Lower lobe of right lung (tissue), 2 donors: ENCODE measurements around the gene NFIC. TPM values are rescaled to one million over a fixed set of nuclear protein-coding genes. Genes with fewer than 3 reads are reported as not detected.

ENCODE experiments used
- ATAC-seq, 2 donors: fragments of 200-7000 bp; cut with Tn5 transposase; one replicate each; pipeline ENCODE4 v1.9.1; 2020 to 2022; ENCODE audit warnings: mild to moderate bottlenecking in 2 of 2, moderate library complexity in 2 of 2
- DNase-seq: peaks from one replicate; pipeline ENCODE4 v3.0.0-alpha.2; 2020
- H3K27ac ChIP-seq: fragments of 200-600 bp; one replicate; pipeline ENCODE4 v1.8.0; 2022
- H3K27me3 ChIP-seq: fragments of 200-600 bp; one replicate; pipeline ENCODE4 v1.8.0; 2022; ENCODE audit warnings: low read depth
- H3K36me3 ChIP-seq: fragments of 200-600 bp; one replicate; pipeline ENCODE4 v1.8.0; 2022; ENCODE audit warnings: mild to moderate bottlenecking
- H3K4me1 ChIP-seq: fragments of 200-600 bp; one replicate; pipeline ENCODE4 v1.8.0; 2022
- H3K4me3 ChIP-seq: fragments of 200-600 bp; one replicate; pipeline ENCODE4 v1.8.0; 2022; ENCODE audit warnings: mild to moderate bottlenecking
- H3K9me3 ChIP-seq: fragments of 200-600 bp; one replicate; pipeline ENCODE4 v1.8.0; 2022
- CTCF ChIP-seq: fragments of 200-600 bp; IDR thresholded peaks from one replicate; pipeline ENCODE4 v1.8.0; 2022; ENCODE audit warnings: antibody characterized with exemption, mild to moderate bottlenecking
- intact Hi-C: fragments of 100-400 bp; cut with DNase I; formaldehyde crosslinking; loops from one replicate; pipeline ENCODE4 v1.11.0; 2022
- total RNA-seq: library from RNA; stranded (reverse); fragmentation: NEBNext Ultra II Directional; extraction: Animal tissue kit (Norgen Biotek cat#: 25700); gene quantifications from one replicate; pipeline ENCODE4 v1.2.1, GENCODE V29; 2021
- donor health status: DM: no; HTN: yes; CAD: no; lungs with severe emphysema.

The NFIC gene
- total RNA-seq, 1 donor from 2014 or later: 132 TPM

- Histone ChIP-seq H3K27ac (no peak overlapping the region), H3K4me3 (no peak overlapping the region), H3K9me3 (no peaks in the 10 kb centered on the region), H3K27me3 (peaks cover 44% of the 10 kb centered on the region), H3K4me1 (no peaks in the 10 kb centered on the region), H3K36me3 (no peaks in the 10 kb centered on the region)
- DNase-seq: no peak
- ATAC-seq: no peak
- no peak for TF ChIP-seq CTCF
- intact Hi-C loops: no loop called here
Measured at GRCh38 chr19:3482507-3483225, 116.3 kb downstream of the NFIC start.

- no peak for TF ChIP-seq CTCF
- Histone ChIP-seq H3K9me3 (no peaks in the 10 kb centered on the region), H3K36me3 (no peaks in the 10 kb centered on the region), H3K4me1 (no peaks in the 10 kb centered on the region), H3K27ac (no peak within 1 kb of the TSS), H3K4me3 (no peak within 1 kb of the TSS), H3K27me3 (peaks cover 44% of the 10 kb centered on the region)
- intact Hi-C loops: no loop called here
- ATAC-seq: no peak
- no peak for DNase-seq
Measured at GRCh38 chr19:3483226-3483628, 116.8 kb downstream of the NFIC start, which contains the start of gene SMIM44. Gene SMIM44, minus strand, starts transcription at chr19:3483441. Its CDS starts 38 bp downstream, at chr19:3483403.

- no peak for DNase-seq
- H3K36me3 ChIP-seq: peaks cover 57% of the 10 kb centered on the region
- H3K9me3 ChIP-seq: no peaks in the 10 kb centered on the region
- no peaks in the 10 kb centered on the region for H3K4me1 ChIP-seq
- no peak overlapping the region for H3K27ac ChIP-seq
- intact Hi-C loops: no loop called here
- no peaks in the 10 kb centered on the region for H3K27me3 ChIP-seq
- no peak for TF ChIP-seq CTCF
- H3K4me3 ChIP-seq: no peak overlapping the region
- peak in 1 of 2 donors; percentile 14 for ATAC-seq
Measured at GRCh38 chr19:3491396-3492119, 125.2 kb downstream of the NFIC start.

- ATAC-seq: no peak
- no peak for DNase-seq
- Histone ChIP-seq H3K27ac (no peak overlapping the region), H3K27me3 (no peaks in the 10 kb centered on the region), H3K4me3 (no peak overlapping the region), H3K36me3 (peaks cover 59% of the 10 kb centered on the region), H3K9me3 (no peaks in the 10 kb centered on the region), H3K4me1 (no peaks in the 10 kb centered on the region)
- intact Hi-C loops: no loop called here
- TF ChIP-seq CTCF: no peak
Measured at GRCh38 chr19:3492131-3492839, 125.9 kb downstream of the NFIC start.

GRCh38 chr19:3492919-3493318 lies 126.5 kb downstream of the NFIC start:
- H3K4me1 ChIP-seq: no peaks in the 10 kb centered on the region
- ATAC-seq: no peak
- TF ChIP-seq CTCF: no peak
- no peak overlapping the region for H3K27ac ChIP-seq
- H3K27me3 ChIP-seq: no peaks in the 10 kb centered on the region
- intact Hi-C loops: no loop called here
- no peak overlapping the region for H3K4me3 ChIP-seq
- no peak for DNase-seq
- no peaks in the 10 kb centered on the region for H3K9me3 ChIP-seq
- H3K36me3 ChIP-seq: peaks cover 59% of the 10 kb centered on the region
